BJ (cell line): ENCODE data around the gene NIN. TPM values are rescaled to one million over a fixed set of nuclear protein-coding genes. Genes with fewer than 3 reads are reported as not detected.

Experiments used
- CTCF ChIA-PET: fragments of 350-600 bp; formaldehyde crosslinking; extraction: SDS; loops from one replicate; lab custom pipeline; 2021; ENCODE audit warnings: antibody characterized with exemption, inconsistent platforms; lab: Yijun Ruan, JAX
- POLR2A ChIA-PET: fragments of 300-600 bp; sonication (Branson Sonifier 250); formaldehyde crosslinking; extraction: SDS; loops from one replicate; lab custom pipeline; 2021; ENCODE audit warnings: antibody characterized with exemption; lab: Charles Lee
- DNase-seq: peaks from one replicate; pipeline ENCODE4 v3.0.0-alpha.2; 2011; ENCODE audit warnings: low read depth
- H3K27me3 ChIP-seq: 2 replicates; pipeline ENCODE4 v1.6.0; 2011; ENCODE audit warnings: low read length; ENCODE audit not compliant: control insufficient read depth, insufficient read depth
- H3K36me3 ChIP-seq: 2 replicates; pipeline ENCODE4 v1.5.1; 2011; ENCODE audit warnings: low read length; ENCODE audit not compliant: control insufficient read depth, insufficient read depth
- H3K4me3 ChIP-seq: 2 replicates; pipeline ENCODE4 v1.5.1; 2011; ENCODE audit warnings: low read depth, mild to moderate bottlenecking, control low read depth, low read length
- CTCF ChIP-seq: IDR thresholded peaks from 2 replicates; pipeline ENCODE4 v1.5.1; 2011; ENCODE audit warnings: low read depth, mild to moderate bottlenecking, control low read depth, inconsistent platforms, low read length, moderate library complexity; ENCODE audit not compliant: insufficient read depth
- polyA minus RNA-seq: library from RNA; depleted of rRNA, polyadenylated mRNA; stranded (reverse); fragments of >200 nt; gene quantifications from 2 replicates; pipeline ENCODE4 v1.2.3, GENCODE V29; 2011; rRNA and poly(A)+ RNA removed
- polyA plus RNA-seq: library from polyadenylated mRNA; depleted of rRNA; stranded (reverse); fragments of >200 nt; gene quantifications from 2 replicates; pipeline ENCODE4 v1.2.3, GENCODE V29; 2011; rRNA removed

The NIN gene
- polyA plus RNA-seq (11.4 and 11.8 TPM in 2 replicates), polyA minus RNA-seq (10.9 and 31.6 TPM in 2 replicates)

GRCh38 chr14:50830932-50831725 is at the start of gene NIN:
NIN (minus strand) TSS chr14:50831162; CDS start chr14:50822056, 9,106 bp downstream.
- no peak for TF ChIP-seq CTCF
- H3K4me3 ChIP-seq: peak within 1 kb of the TSS; percentile 76
- H3K36me3 ChIP-seq: no peaks in the 10 kb centered on the region; the same call in 1 of the 2 replicates
- ChIA-PET POLR2A (interaction anchor here (0.6 kb wide), 2 partner anchors 64 to 271 kb away, joined by 3 to 4 read pairs; partner anchors contain the start of gene ATL1), CTCF (interaction anchor here (2.9 kb wide), 1 partner anchor 54 kb away, joined by 9 read pairs; no protein-coding TSS in a partner anchor)
- no peaks in the 10 kb centered on the region for H3K27me3 ChIP-seq
- no peak for DNase-seq

GRCh38 chr14:50875359-50876070 is 44.6 kb upstream of the NIN start:
- no peak overlapping the region for H3K4me3 ChIP-seq
- ChIA-PET CTCF (interaction anchor here (1.1 to 1.8 kb wide), 4 partner anchors 9 to 46 kb away, joined by 3 to 6 read pairs (median 5); no protein-coding TSS in a partner anchor), POLR2A (interaction anchor here (0.6 to 0.7 kb wide), 2 partner anchors 48 to 953 kb away, joined by 4 to 8 read pairs; no protein-coding TSS in a partner anchor)
- DNase-seq: no peak
- no peaks in the 10 kb centered on the region for H3K36me3 ChIP-seq
- no peak for TF ChIP-seq CTCF
- peaks cover 22% of the 10 kb centered on the region for H3K27me3 ChIP-seq

- Histone ChIP-seq H3K4me3 (no peak overlapping the region), H3K27me3 (peaks cover 24% of the 10 kb centered on the region), H3K36me3 (no peaks in the 10 kb centered on the region)
- DNase-seq: no peak
- TF ChIP-seq CTCF: no peak
- CTCF ChIA-PET: interaction anchor here (1.1 to 1.8 kb wide), 3 partner anchors 13 to 47 kb away, joined by 3 to 6 read pairs (median 6); no protein-coding TSS in a partner anchor
- POLR2A ChIA-PET: interaction anchor here (0.7 kb wide), 1 partner anchor 954 kb away, joined by 4 read pairs; no protein-coding TSS in a partner anchor
These were observed 43.8 kb upstream of the NIN start for GRCh38 chr14:50874757-50875156.

GRCh38 chr14:50871914-50872732 is 41.2 kb upstream of the NIN start, which contains the start of gene ABHD12B:
ABHD12B (plus strand) TSS chr14:50872053; CDS start chr14:50872175, 122 bp downstream.
- no peak for TF ChIP-seq CTCF
- Histone ChIP-seq H3K36me3 (no peaks in the 10 kb centered on the region), H3K4me3 (no peak within 1 kb of the TSS; the same call in 1 of the 2 replicates), H3K27me3 (peaks cover 24% of the 10 kb centered on the region)
- no peak for DNase-seq
- ChIA-PET POLR2A (no interaction called here), CTCF (interaction anchor here (1.2 to 1.3 kb wide), 2 partner anchors 11 to 12 kb away, joined by 3 to 5 read pairs; no protein-coding TSS in a partner anchor)
